Medulla oblongata (tissue), 1 donor: ENCODE data around the gene TRPV5.

Experiments
- DNase-seq: peaks from one replicate; pipeline ENCODE4 v3.0.0-alpha.2; 2015; ENCODE audit errors: extremely low spot score

The TRPV5 gene

DNA sequence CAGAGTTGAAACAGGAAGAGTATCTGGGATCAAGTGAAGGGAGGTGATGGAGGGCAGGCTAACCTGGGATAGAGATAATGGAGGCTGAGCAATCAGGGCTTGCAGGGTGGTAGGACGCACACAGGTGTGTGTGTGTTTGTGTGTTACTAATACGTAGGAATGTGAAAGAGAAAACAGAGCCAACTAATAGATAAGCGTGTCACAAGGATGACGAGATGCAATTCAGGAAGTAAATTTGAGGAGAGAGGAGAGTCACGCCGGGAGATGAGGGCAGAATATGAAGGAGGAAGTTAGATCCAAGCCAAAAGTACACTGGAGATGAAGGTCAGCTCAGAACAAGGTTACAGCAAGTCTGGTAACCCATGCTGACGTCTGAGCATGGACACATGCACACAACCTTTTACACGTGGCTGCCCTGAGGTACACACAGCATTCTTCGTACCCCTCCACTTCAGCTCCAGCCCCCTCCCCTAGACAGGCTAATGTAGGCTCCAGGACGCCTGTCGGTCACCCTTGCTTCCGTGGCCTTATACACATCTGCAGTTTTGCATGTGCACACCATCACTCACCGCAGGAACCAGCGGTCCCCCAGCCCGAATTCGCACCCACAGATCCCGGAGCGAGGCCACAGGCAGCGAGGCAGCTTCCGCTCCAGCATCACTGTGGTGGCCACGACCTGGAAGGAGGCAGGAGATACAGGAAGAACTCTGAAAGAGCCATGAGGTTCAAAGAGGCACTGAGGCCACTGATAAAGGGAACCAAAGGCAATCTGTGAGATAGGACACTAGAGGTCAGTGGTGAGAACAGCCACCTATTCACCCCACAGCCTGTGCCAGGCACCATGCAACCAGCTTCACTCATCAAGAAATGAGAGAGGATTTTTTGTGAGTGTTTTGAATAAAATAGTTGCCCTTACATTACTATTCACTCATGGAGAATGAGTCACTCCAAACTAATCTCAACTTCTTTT, 24.3 kb downstream of the TRPV5 start:
- DNase-seq = peak; percentile 37

DNA sequence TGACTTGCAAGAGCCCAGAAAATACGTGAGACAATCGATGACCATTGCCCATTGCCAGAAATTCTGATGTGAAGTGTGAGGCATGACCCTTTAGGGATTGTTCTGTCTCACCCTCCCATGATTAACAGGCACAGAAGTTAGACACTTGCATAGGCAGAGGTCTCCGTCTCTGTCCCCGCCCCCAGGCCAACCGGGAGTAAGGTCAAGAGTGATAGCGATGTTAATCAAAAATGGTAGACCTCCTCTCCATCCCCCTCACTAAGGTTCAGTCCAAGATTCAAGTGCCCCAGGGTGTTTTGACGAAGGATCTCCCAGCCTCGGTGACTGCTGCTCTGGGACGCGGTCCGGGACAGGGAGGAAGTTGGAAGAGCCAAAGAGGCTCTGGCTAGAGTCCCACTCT, 25.3 kb downstream of the TRPV5 start:
- DNase-seq = no peak

GRCh38 chr7:142906643-142907042, 26.9 kb downstream of the TRPV5 start:
- no peak for DNase-seq

DNA sequence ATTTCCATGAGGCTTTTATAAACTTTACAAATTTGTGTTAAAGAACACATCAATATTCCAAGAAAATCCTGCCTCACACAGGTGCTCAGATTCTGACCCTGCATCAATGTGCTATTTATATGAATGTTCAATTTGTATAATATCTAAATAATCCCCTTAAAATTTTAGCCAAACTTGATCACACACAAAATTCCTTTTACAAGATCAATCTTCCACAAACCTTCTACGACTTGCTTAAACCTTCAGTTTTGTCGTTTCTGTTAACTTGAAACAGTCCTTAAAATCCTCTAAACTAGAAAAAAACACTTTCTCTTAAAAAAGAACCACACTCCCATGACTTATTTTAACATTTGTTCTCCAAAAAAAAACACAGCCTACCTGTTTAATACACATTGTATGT, 27.8 kb downstream of the TRPV5 start:
- DNase-seq = no peak

GRCh38 chr7:142904128-142904527, 29.4 kb downstream of the TRPV5 start:
- no peak for DNase-seq

GRCh38 chr7:142901426-142902259, 31.9 kb downstream of the TRPV5 start:
- DNase-seq = no peak

DNA sequence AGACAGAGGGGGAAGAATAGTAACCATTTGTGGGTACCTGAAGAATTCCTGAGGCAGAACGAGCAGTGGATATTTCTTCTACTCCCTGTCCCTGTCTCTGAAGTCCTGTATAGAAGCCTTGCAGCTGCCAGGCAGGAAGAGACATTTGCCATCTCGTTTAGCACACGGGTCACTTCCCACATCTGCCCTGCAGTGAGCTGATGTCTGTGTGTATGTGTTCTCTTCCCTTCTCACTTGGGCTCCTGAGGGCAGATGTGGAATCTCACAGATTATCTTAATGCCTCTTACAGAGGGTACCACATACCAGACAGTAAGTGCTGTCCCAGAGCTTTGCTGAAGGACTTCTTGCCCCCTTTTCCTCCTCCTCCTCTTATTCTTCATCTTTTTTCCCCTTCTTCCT, 33.9 kb downstream of the TRPV5 start:
- DNase-seq = no peak

- no peak for DNase-seq
Measured at GRCh38 chr7:142898377-142899170, 35.0 kb downstream of the TRPV5 start.

- no peak for DNase-seq
Measured at GRCh38 chr7:142897691-142898090, 35.9 kb downstream of the TRPV5 start.

GRCh38 chr7:142896741-142897379, 36.7 kb downstream of the TRPV5 start:
- no peak for DNase-seq

- no peak for DNase-seq
Measured at GRCh38 chr7:142896151-142896550, 37.4 kb downstream of the TRPV5 start.

- DNase-seq = no peak
Measured at GRCh38 chr7:142894985-142895593, 38.5 kb downstream of the TRPV5 start.

DNA sequence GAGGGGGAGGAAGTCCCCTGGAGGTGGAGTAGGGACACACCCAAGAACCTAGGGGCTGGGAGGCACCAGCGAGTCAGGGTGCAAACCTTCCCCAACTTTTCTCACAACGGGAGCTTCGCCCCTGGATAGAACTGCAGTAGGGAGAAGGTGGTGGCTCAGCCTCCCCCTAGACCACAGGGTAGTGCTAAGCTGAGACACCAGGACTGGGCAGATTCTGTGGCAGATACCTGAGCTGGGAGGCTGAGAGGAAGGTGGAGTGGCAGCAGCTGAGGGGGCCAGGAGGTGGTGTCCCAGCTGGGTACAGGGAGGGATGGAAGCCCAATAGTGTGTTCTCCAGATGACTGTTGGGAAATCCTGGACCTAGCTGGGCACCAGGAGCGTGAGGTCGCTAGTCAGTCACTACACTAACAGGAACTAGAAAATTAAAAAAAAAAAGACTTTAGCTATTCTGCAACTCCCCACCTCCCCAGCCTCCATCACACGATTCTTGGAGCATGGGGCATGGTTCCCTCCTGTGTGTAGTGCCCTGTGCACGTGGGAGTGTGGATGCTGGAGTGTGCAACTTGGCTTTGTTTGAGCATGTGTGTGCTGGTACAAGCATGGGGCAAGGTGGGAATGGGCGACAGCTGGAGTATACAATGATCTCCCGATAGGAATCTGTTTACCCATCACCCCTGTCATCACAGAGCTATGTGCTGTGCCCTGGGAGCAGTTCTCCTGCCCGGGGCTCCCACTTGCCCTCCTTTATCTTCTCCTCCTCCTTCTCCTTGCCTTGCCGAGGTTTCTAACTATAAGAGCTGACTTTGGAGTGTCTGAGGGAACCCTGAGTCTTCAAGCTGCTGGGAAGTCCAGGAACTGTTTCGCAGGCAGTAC, 39.2 kb downstream of the TRPV5 start:
- DNase-seq = no peak

DNA sequence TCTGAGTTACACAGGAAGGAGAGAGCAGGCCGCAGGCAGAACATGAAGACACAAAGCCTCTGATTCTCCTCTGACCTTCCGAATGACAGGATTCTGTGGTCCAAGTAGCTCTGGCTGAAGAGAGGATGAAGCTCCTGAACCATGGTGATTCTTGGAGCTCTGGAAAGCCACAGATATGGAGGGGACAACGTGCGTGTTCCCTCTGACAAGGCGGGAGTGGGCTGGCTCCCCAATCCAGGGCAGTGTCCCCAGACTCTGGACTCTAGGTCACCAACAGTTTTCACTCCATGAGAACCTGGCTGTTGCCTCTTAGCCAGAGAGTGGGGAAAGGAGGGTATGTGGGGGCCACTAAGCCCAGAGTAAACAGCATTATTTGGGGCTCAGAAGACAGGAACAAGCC, 40.6 kb downstream of the TRPV5 start:
- no peak for DNase-seq

DNA sequence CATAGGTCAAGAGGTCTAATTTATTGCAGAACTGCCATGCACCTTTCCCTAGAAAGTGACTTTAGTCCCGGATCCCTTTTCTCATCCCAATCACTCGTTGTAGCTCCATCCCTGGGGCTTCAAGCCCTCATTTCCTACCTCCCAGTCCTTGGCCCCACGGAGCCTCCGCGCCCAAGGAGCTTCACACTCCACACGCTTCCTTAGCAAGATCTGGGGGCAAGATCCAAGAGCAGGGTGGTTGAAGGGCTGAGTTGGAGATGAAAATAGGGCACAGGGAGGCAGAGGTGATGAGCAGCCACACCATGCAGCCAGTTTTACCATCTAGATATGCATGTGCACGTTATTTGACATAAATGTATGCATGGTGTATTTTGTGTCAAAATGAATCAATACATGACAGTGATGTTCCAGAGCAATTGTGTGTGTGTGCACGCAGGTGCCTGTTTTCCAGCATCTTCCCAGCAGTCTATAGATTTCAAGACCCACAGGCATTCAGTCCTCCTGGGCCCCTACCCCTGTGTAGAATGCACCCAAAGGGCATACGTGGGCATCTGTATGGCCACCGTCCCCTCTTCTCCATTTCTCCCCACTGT, 42.0 kb downstream of the TRPV5 start:
- DNase-seq = no peak

GRCh38 chr7:142890874-142891485, 42.6 kb downstream of the TRPV5 start:
- no peak for DNase-seq

GRCh38 chr7:142889816-142890215, 43.7 kb downstream of the TRPV5 start:
- no peak for DNase-seq

DNA sequence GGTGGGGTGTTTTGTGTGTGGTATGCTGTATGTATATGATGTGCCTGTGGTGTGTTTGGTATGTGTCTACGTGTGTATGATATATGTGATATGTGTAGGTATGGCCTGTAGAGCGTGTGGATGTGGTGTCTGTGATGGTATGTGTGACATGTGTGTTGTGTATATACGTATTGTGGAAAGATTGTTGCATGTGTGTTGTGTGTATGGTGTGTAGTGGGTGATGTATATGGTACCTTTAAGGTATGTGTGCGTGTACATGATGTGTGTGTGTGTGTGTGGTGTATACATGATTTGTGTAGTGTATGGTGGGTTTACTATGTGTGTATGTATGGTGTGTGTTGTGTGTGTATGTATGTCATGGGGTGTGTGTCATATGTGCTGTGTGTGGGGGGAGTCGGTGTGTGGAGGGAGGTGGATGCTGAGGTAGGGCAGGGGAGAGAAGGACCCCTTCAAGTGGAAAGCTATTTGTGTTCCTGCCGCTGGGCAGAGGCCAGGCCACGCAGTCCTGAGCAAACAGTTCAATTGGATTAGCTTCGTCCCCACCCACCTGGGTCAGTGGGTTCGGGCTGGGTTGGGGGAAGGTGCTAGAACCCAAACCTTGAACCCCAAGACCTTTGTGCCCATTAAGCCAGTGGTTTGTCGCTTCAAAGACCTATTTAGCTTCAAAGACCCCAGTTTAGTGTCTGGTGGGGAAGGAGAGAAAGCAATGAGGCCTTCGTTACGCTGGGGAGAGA, 46.1 kb downstream of the TRPV5 start:
- no peak for DNase-seq
